Stimulated activated naive B cell treated with anti-CD40 and anti-IgM and Interleukin-4, amounts not matched to agents 10 μg/mL and 1 μg/mL and 100 μg/mL, for 72 hours (primary cell): ENCODE results near the gene HRAS.

Source experiments
- ATAC-seq, 2 donors: fragments of 150-1000 bp; cut with Tn5 transposase; replicated peaks; 2 replicates each; pipeline ENCODE4 v1.10.0; 2021; ENCODE audit warnings: moderate library complexity in 1 of 2
- DNase-seq: peaks from one replicate; pipeline ENCODE4 v3.0.0; 2021
- H3K27ac Mint-ChIP-seq: one replicate; pipeline ENCODE4 v1.8.0; 2022; ENCODE audit warnings: mild to moderate bottlenecking, mixed read lengths
- H3K27me3 Mint-ChIP-seq, 2 donors: one replicate each; pipeline ENCODE4 v1.8.0; 2022; ENCODE audit warnings: mixed read lengths in 2 of 2
- H3K36me3 Mint-ChIP-seq, 2 donors: one replicate each; pipeline ENCODE4 v1.8.0; 2022; ENCODE audit warnings: mixed read lengths in 2 of 2, mild to moderate bottlenecking in 1 of 2
- H3K4me1 Mint-ChIP-seq, 2 donors: one replicate each; pipeline ENCODE4 v1.8.0; 2022; ENCODE audit warnings: mixed read lengths in 2 of 2, mild to moderate bottlenecking in 1 of 2
- H3K4me3 Mint-ChIP-seq, 2 donors: one replicate each; pipeline ENCODE4 v1.8.0; 2022; ENCODE audit warnings: mild to moderate bottlenecking in 2 of 2, mixed read lengths in 2 of 2, moderate library complexity in 1 of 2
- H3K9me3 Mint-ChIP-seq, 2 donors: one replicate each; pipeline ENCODE4 v1.8.0; 2022; ENCODE audit warnings: mixed read lengths in 2 of 2, mild to moderate bottlenecking in 1 of 2

Gene HRAS

GRCh38 chr11:561148-562003, 26.0 kb upstream of the HRAS start:
- Mint-ChIP-seq H3K27me3 (peaks cover 3% of the 10 kb centered on the region in 2 donors), H3K4me1 (peaks cover 16% of the 10 kb centered on the region in 2 donors), H3K4me3 (peak overlapping the region; percentile 84 to 92), H3K36me3 (peaks cover 8% of the 10 kb centered on the region in 2 donors), H3K27ac (peak overlapping the region; percentile 63), H3K9me3 (no peaks in the 10 kb centered on the region)
- DNase-seq (no peak), ATAC-seq (peak; percentile 40)

- Mint-ChIP-seq H3K9me3 (no peaks in the 10 kb centered on the region), H3K27me3 (peaks cover 3 to 6% of the 10 kb centered on the region in 2 donors), H3K36me3 (peaks cover 8% of the 10 kb centered on the region in 2 donors), H3K4me1 (peaks cover 16% of the 10 kb centered on the region in 2 donors), H3K4me3 (peak within 1 kb of the TSS; percentile 84 to 92), H3K27ac (peak within 1 kb of the TSS; percentile 82)
- DNase-seq (peak; percentile 89), ATAC-seq (peak; percentile 91 to 95)
Observed at GRCh38 chr11:560305-561147, 25.1 kb upstream of the HRAS start, which contains the start of the genes LMNTD2 and RASSF7. LMNTD2 (minus strand) TSS chr11:560738; CDS start chr11:560716, 22 bp downstream. RASSF7 (plus strand) TSS chr11:560970; CDS start chr11:561769, 799 bp downstream.

GRCh38 chr11:559712-560304, 24.4 kb upstream of the HRAS start:
- Mint-ChIP-seq H3K27ac (peak overlapping the region; percentile 82), H3K4me3 (peak overlapping the region; percentile 78 to 92), H3K27me3 (peaks cover 3 to 6% of the 10 kb centered on the region in 2 donors), H3K4me1 (peaks cover 16% of the 10 kb centered on the region in 2 donors), H3K36me3 (peaks cover 8% of the 10 kb centered on the region in 2 donors), H3K9me3 (no peaks in the 10 kb centered on the region)
- DNase-seq (no peak), ATAC-seq (no peak)

- Mint-ChIP-seq H3K9me3 (no peaks in the 10 kb centered on the region), H3K4me1 (peaks cover 16 to 18% of the 10 kb centered on the region in 2 donors), H3K27me3 (peaks cover 3 to 6% of the 10 kb centered on the region in 2 donors), H3K36me3 (peaks cover 5% of the 10 kb centered on the region in 2 donors), H3K4me3 (peak overlapping the region in 1 of 2 donors; percentile 41), H3K27ac (no peak overlapping the region)
- DNase-seq (no peak), ATAC-seq (no peak)
Observed at GRCh38 chr11:559020-559620, 23.7 kb upstream of the HRAS start.

- Mint-ChIP-seq H3K9me3 (no peaks in the 10 kb centered on the region), H3K36me3 (peaks cover 1 to 2% of the 10 kb centered on the region in 2 donors), H3K4me3 (no peak overlapping the region), H3K27me3 (peaks cover 3 to 6% of the 10 kb centered on the region in 2 donors), H3K4me1 (peaks cover 13 to 24% of the 10 kb centered on the region in 2 donors), H3K27ac (no peak overlapping the region)
- no peak for ATAC-seq
- DNase-seq = no peak
Observed at GRCh38 chr11:558503-558902, 23.1 kb upstream of the HRAS start.

DNA sequence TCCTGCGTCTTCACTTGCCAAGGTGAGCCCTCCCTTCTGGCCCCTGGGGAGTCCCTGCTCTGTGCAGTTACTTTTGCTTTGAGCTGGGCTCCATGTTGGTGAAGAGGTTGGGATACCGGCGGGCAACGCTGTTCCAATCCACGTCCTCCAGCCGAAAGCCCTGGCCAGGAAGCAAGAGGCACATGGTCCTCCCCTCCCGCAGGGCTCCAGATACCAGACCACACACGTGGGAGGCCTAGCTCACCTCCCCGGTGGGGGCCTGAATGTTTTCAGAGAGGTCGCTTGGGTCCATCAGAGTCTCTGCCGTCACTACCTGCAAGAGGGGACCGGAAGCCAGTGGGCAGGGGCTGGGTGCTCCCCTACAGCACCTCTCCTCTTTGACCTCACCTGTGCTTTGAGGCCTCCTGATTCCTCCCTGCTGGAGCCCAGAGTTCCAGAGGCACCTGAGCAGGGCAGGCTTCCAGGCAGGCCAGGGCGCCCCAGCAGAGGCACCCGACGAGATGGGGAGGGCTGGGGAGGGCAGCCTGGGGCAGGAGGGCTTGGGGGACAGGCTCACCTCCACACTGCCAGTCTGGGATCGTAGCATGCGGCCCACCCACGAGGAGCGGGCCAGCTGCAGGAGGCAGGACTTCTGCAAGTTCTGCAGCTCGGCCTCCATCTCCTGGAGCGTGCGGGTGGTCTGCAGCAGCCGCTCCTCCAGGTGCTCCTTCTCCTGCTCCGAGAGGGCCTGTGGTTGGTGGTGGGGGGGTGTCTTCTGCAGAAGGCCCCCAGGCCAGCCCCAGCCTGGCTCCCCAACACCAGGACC, 22.2 kb upstream of the HRAS start:
- DNase-seq = no peak
- no peaks in the 10 kb centered on the region for H3K9me3 Mint-ChIP-seq
- H3K4me3 Mint-ChIP-seq = no peak overlapping the region
- H3K27me3 Mint-ChIP-seq = peaks cover 3 to 6% of the 10 kb centered on the region in 2 donors
- no peaks in the 10 kb centered on the region for H3K36me3 Mint-ChIP-seq
- no peak for ATAC-seq
- no peak overlapping the region for H3K27ac Mint-ChIP-seq
- peaks cover 12 to 28% of the 10 kb centered on the region in 2 donors for H3K4me1 Mint-ChIP-seq

GRCh38 chr11:556662-557256, 21.4 kb upstream of the HRAS start:
- H3K4me1 Mint-ChIP-seq = peaks cover 12 to 27% of the 10 kb centered on the region in 2 donors
- no peak for DNase-seq
- no peak for ATAC-seq
- H3K9me3 Mint-ChIP-seq = no peaks in the 10 kb centered on the region
- no peaks in the 10 kb centered on the region for H3K36me3 Mint-ChIP-seq
- peaks cover 3 to 6% of the 10 kb centered on the region in 2 donors for H3K27me3 Mint-ChIP-seq
- H3K27ac Mint-ChIP-seq = peak overlapping the region; percentile 28
- H3K4me3 Mint-ChIP-seq = no peak overlapping the region

- Mint-ChIP-seq H3K4me3 (peak overlapping the region in 1 of 2 donors; percentile 51), H3K36me3 (no peaks in the 10 kb centered on the region), H3K4me1 (peaks cover 8 to 21% of the 10 kb centered on the region in 2 donors), H3K27ac (peak overlapping the region; percentile 28), H3K9me3 (no peaks in the 10 kb centered on the region), H3K27me3 (peaks cover 3 to 6% of the 10 kb centered on the region in 2 donors)
- ATAC-seq (no peak), DNase-seq (no peak)
Observed at GRCh38 chr11:555780-556661, 20.6 kb upstream of the HRAS start.

- Mint-ChIP-seq H3K27me3 (peaks cover 3 to 6% of the 10 kb centered on the region in 2 donors), H3K4me1 (peaks cover 8 to 20% of the 10 kb centered on the region in 2 donors), H3K36me3 (peaks cover 0 to 1% of the 10 kb centered on the region in 2 donors), H3K27ac (no peak overlapping the region), H3K4me3 (peak overlapping the region; percentile 32 to 64), H3K9me3 (no peaks in the 10 kb centered on the region)
- DNase-seq = no peak
- peak; percentile 8 to 14 for ATAC-seq
Observed at GRCh38 chr11:555227-555779, 19.9 kb upstream of the HRAS start.

- ATAC-seq = peak; percentile 86 to 89
- Mint-ChIP-seq H3K4me3 (peak overlapping the region; percentile 64 to 66), H3K36me3 (peaks cover 0 to 3% of the 10 kb centered on the region in 2 donors), H3K27ac (peak overlapping the region; percentile 31), H3K4me1 (peaks cover 3 to 13% of the 10 kb centered on the region in 2 donors), H3K27me3 (peaks cover 3 to 6% of the 10 kb centered on the region in 2 donors), H3K9me3 (no peaks in the 10 kb centered on the region)
- no peak for DNase-seq
Observed at GRCh38 chr11:554428-555226, 19.3 kb upstream of the HRAS start.

DNA sequence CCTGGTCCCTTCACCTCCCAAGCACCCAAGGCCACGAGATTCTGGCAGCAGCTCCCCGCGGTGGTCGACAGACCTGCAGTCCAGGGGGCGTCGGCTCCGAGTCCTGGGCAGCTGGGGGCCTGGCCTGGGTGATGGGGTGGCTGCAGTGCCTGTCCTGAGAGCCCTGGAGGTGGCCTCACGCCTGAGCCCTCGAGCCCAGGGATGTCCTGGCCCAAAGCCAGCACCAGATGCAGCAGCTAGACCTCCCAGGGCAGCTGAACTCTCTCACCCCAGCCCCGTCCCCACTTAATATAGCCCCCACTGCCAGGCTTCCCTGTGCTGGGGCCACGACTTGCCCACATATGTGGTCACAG, 18.6 kb upstream of the HRAS start:
- ATAC-seq (no peak), DNase-seq (no peak)
- Mint-ChIP-seq H3K27ac (no peak overlapping the region), H3K9me3 (no peaks in the 10 kb centered on the region), H3K36me3 (peaks cover 0 to 3% of the 10 kb centered on the region in 2 donors), H3K27me3 (peaks cover 3 to 6% of the 10 kb centered on the region in 2 donors), H3K4me1 (peaks cover 0 to 12% of the 10 kb centered on the region in 2 donors), H3K4me3 (peak overlapping the region; percentile 35 to 48)
